ENCODE results near the gene AP3B1. TPM values are rescaled to one million over a fixed set of nuclear protein-coding genes. Genes with fewer than 3 reads are reported as not detected.

AP3B1 gene
- total RNA-seq, 2 experiments from 2014 or later, result 32.5 to 39.5 TPM

GRCh38 chr5:78116167-78116566 is 178.3 kb downstream of the AP3B1 start:
- intact Hi-C loops (cut with micrococcal nuclease; ENCODE audit: unreplicated experiment), result loop anchor here (10.0 kb wide), 1 partner anchor 341 kb away; the partner anchor contains the start of gene TBCA
- Histone ChIP-seq H4K20me1 (ENCODE audit: insufficient read depth, low read length) (no peaks in the 10 kb centered on the region), H3K79me2 (ENCODE audit: insufficient read depth, low read depth, low read length) (no peaks in the 10 kb centered on the region), H3K4me3 (ENCODE audit: low read depth, low read length, poor library complexity, severe bottlenecking) (no peak overlapping the region), H2AFZ (ENCODE audit: low read length) (no peak overlapping the region), H3K4me1 (ENCODE audit: insufficient read depth, low read length, poor library complexity, severe bottlenecking) (peaks cover 47% of the 10 kb centered on the region), H3K9me3 (ENCODE audit: low read length) (no peaks in the 10 kb centered on the region), H3K9me2 (ENCODE audit: insufficient read depth, low read length) (no peaks in the 10 kb centered on the region), H3K4me2 (ENCODE audit: low read length) (peak overlapping the region; percentile 72; the same call in 1 of the 2 replicates), H3K36me3 (ENCODE audit: insufficient read depth, low read length) (peaks cover 22% of the 10 kb centered on the region), H3K27ac (ENCODE audit: low read depth, low read length, poor library complexity, severe bottlenecking) (no peak overlapping the region)
- no TSS peak for BruUV-seq (replicated peaks)
- ChIA-PET POLR2A (interaction anchor here (0.7 to 0.9 kb wide), 2 partner anchors 12 to 15 kb away, joined by 3 to 5 read pairs; no protein-coding TSS in a partner anchor), CTCF (ENCODE audit: unreplicated experiment) (no interaction called here)
- no peak for DNase-seq (ENCODE audit: low spot score)
- TF ChIP-seq CTCF (conservative IDR thresholded peaks at IDR 0.05; ENCODE audit: low read length), result no peak
- no peak for TF ChIP-seq EZH2phosphoT487 (IDR thresholded peaks at IDR 0.05; ENCODE audit: borderline replicate concordance, low read depth, low read length)

GRCh38 chr5:78113689-78114264 is 180.7 kb downstream of the AP3B1 start:
- TF ChIP-seq EZH2phosphoT487 (IDR thresholded peaks at IDR 0.05; ENCODE audit: borderline replicate concordance, low read depth, low read length), result no peak
- TF ChIP-seq CTCF (conservative IDR thresholded peaks at IDR 0.05; ENCODE audit: low read length), result no peak
- ChIA-PET POLR2A (interaction anchor here (0.9 kb wide), 1 partner anchor 77 kb away, joined by 3 read pairs; no protein-coding TSS in a partner anchor), CTCF (ENCODE audit: unreplicated experiment) (no interaction called here)
- Histone ChIP-seq H3K36me3 (ENCODE audit: insufficient read depth, low read length) (peaks cover 23% of the 10 kb centered on the region), H3K27ac (ENCODE audit: low read depth, low read length, poor library complexity, severe bottlenecking) (peak overlapping the region; percentile 58), H3K9me3 (ENCODE audit: low read length) (no peaks in the 10 kb centered on the region), H3K4me2 (ENCODE audit: low read length) (peak overlapping the region; percentile 72), H3K79me2 (ENCODE audit: insufficient read depth, low read depth, low read length) (no peaks in the 10 kb centered on the region), H3K9me2 (ENCODE audit: insufficient read depth, low read length) (no peaks in the 10 kb centered on the region), H3K4me3 (ENCODE audit: low read depth, low read length, poor library complexity, severe bottlenecking) (peak overlapping the region; percentile 32), H3K4me1 (ENCODE audit: insufficient read depth, low read length, poor library complexity, severe bottlenecking) (peaks cover 67% of the 10 kb centered on the region), H4K20me1 (ENCODE audit: insufficient read depth, low read length) (no peaks in the 10 kb centered on the region), H2AFZ (ENCODE audit: low read length) (no peak overlapping the region)
- peak; percentile 70 for DNase-seq (ENCODE audit: low spot score)
- intact Hi-C loops (cut with micrococcal nuclease; ENCODE audit: unreplicated experiment), result loop anchor here (5.0 to 10.0 kb wide), 2 partner anchors 244 to 339 kb away; partner anchors contain the start of gene TBCA
- no TSS peak for BruUV-seq (replicated peaks)

GRCh38 chr5:78112931-78113330 is 181.6 kb downstream of the AP3B1 start:
- ChIA-PET POLR2A (interaction anchor here (0.6 to 1.2 kb wide), 3 partner anchors 24 to 104 kb away, joined by 3 read pairs; no protein-coding TSS in a partner anchor), CTCF (ENCODE audit: unreplicated experiment) (no interaction called here)
- intact Hi-C loops (cut with micrococcal nuclease; ENCODE audit: unreplicated experiment), result loop anchor here (5.0 to 10.0 kb wide), 2 partner anchors 244 to 338 kb away; partner anchors contain the start of gene TBCA
- TF ChIP-seq CTCF (conservative IDR thresholded peaks at IDR 0.05; ENCODE audit: low read length) (no peak), EZH2phosphoT487 (IDR thresholded peaks at IDR 0.05; ENCODE audit: borderline replicate concordance, low read depth, low read length) (no peak)
- BruUV-seq (replicated peaks), result no TSS peak
- peaks cover 26% of the 10 kb centered on the region for H3K36me3 ChIP-seq (ENCODE audit: insufficient read depth, low read length)
- no peak for DNase-seq (ENCODE audit: low spot score)
- no peak overlapping the region for H3K4me3 ChIP-seq (ENCODE audit: low read depth, low read length, poor library complexity, severe bottlenecking)
- no peak overlapping the region for H3K27ac ChIP-seq (ENCODE audit: low read depth, low read length, poor library complexity, severe bottlenecking)
- no peak overlapping the region for H2AFZ ChIP-seq (ENCODE audit: low read length)
- no peaks in the 10 kb centered on the region for H4K20me1 ChIP-seq (ENCODE audit: insufficient read depth, low read length)
- peaks cover 76% of the 10 kb centered on the region for H3K4me1 ChIP-seq (ENCODE audit: insufficient read depth, low read length, poor library complexity, severe bottlenecking)
- no peaks in the 10 kb centered on the region for H3K79me2 ChIP-seq (ENCODE audit: insufficient read depth, low read depth, low read length)
- no peaks in the 10 kb centered on the region for H3K9me2 ChIP-seq (ENCODE audit: insufficient read depth, low read length)
- H3K4me2 ChIP-seq (ENCODE audit: low read length), result peak overlapping the region; percentile 72; the same call in 1 of the 2 replicates
- no peaks in the 10 kb centered on the region for H3K9me3 ChIP-seq (ENCODE audit: low read length)

All from OCI-LY7 (cell line).